HG03060 (cell line): ENCODE data around the gene CARNS1.

Source experiments
- ATAC-seq: cut with Tn5 transposase; IDR thresholded peaks from one replicate; pipeline ENCODE4 v1.9.1; 2021; ENCODE audit warnings: low read depth, moderate number of reproducible peaks; ENCODE audit not compliant: unreplicated experiment

CARNS1 gene

DNA sequence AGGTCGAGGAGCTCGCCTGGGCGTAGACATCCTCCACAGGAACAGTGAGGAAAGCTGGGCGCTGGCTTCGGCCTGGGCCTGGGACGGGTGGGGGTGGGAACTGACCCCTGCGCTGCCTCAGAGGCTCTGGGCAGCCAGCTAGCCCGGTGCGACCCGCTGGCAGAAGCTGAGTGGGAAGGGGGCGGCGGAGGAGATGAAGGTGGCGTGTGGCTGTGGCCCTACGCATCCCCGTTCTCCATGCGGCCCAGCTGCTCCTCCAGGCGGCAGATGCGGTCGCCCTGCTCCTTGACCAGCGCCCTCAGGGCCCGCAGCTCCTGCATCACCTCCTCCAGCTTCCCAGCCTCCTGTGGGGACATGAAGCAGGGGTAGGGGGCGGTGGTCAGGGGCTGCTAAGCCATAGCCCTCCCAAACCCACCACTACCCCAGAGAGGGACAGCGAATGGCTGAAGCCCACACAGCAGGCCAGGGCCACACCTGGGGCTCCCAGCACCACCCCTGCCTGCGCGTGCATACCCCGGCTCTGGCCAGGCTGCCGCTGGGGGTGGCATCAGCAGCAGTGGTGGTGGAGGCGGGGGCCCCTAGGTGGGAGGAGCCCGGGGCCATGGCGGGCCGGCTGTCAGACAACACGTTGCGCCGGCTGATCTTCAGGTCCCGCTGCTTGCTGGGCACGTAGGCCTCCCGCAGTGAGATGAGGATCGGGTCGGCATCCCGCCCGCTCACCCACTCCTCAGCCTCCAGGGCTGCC lies 22.9 kb downstream of the CARNS1 start:
- no peak for ATAC-seq

DNA sequence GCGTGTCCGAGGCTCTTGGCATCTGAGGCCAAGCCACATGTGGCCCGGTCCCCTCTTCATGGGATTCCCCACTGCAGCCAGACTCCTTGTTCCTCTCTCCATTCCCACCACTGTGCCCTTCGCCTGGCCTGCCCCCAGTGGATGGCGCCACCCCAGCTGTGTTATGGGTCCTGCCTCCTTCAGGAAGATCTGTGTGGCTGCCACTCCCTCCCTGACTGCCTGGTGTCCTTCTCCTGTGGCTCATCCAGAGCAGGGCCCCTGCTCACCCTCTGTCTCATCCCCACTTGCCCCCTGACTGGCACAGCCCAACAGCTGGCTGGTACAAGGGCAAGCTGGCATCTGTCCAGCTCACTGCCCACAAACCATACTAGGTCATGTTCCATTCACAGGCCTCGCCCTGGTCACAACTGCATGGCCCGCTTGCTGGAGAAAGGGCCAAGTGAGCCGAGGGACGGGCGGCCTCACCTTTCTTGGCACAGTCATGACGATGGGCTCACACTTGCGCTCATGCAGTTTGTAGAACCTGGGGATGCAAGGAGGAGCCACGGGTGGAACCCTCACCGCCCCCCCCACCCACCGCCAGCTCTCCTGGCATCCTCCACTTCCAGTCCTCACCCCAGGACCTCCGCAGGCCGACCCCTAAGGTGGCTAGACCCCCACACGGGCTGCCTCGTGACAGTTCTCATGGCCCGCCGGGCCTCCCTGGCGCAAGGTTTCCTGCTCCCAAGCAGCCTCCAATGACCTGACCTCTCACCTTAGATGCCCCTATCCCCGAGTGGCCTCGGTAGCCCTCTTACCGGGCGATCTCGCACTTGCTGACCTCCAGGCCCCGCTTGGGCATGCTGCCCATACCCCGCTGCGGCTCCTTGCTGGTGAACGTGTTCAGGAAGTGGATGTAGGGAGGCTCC lies 24.1 kb downstream of the CARNS1 start:
- ATAC-seq, result no peak

DNA sequence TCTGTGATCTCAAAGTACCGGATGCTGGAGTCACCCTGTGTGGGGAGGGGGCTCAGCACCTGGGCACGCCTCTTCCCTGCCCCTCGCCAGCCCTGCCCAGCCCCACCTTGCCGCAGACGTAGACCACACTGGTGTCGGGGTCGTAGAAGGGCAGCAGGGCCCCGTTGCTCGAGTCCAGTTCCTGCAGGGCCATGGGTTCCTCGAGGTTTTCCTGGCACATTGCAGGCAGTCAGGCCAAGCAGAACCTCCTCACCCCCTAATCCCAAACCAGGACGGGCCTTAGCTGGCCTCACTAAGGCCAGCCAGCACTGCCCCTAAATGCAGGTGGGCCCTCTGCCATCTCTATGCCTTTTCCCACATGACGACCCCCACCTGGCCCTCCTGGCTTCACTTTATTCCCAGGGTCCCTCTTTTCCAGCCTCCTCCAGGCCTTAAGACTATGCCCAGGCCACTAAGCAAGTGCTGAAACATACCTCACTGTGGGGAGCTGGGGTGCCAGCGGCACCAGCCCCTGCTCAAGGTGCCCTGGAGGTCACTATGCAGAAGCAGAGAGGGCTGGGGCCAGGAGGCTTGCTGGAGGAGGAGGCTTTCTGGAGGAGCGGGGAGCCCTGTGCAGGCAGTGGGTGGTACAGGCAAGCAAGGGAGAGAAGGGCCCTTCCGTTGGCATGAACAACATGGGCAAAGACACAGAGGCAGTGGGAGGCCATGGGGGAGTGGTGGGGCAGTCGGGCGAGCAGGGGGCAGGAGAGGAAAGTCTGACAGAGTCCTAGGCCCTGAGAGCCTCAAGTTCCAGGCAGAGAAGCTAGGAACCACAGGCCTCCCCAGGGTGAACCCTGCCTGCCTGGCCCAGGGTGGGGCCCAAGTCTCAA lies 25.0 kb downstream of the CARNS1 start:
- ATAC-seq, result no peak

DNA sequence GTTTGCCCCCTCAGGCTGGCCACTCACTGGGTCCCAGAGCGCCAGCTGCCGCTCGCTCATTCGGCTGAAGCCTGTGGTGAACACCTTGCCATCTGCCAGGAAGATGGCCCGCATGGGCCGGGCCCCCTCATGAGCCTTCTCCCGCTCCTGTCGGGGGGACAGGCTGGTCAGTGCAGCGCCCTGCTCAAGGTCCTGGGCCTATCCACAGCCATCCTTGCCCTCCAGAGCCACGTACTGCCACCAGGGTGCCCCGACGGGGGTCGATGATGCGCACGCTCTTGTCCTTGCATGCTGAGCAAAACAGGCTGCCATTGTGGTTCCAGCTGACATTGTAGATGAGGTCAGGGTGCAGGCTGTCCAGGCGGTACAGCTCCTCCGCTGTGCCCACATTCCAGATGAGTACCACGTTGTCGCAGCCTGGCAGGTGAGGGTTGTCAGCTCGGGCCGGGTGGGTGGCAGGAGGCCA lies 25.7 kb downstream of the CARNS1 start:
- ATAC-seq, result no peak

DNA sequence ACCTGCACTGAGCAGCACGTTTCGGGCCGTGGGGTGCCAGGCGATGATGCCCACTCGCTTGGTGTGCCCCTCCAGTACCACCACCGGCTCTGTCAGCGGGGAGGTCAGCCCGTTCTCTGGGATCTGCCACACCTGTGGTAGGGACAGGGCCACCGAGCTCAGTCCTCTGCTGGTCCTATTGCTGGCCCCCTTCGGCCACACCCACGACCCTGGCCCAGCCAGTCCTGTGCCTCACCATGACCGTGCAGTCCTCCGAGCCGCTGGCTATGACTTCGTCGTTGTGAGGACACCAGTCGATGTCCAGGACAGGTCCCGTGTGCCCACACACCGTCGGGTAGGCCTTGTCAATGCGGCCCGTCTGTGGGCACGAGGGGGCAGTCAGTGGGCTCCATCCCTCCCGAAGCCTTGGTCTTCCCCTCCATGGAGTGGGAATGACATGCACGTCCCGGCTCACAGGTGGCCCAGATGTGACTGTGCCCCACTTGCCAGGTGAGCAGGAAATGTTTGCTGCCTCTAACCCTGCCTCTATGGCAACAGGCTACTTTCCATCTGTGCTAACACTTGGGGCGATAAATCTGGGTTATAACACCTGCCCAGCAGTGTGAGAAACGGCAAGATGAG lies 26.4 kb downstream of the CARNS1 start:
- ATAC-seq, result no peak

GRCh38 chr11:67442504-67443404 lies 27.3 kb downstream of the CARNS1 start:
- ATAC-seq, result no peak

- ATAC-seq, result no peak
These were observed 30.0 kb downstream of the CARNS1 start for GRCh38 chr11:67445515-67445914.

DNA sequence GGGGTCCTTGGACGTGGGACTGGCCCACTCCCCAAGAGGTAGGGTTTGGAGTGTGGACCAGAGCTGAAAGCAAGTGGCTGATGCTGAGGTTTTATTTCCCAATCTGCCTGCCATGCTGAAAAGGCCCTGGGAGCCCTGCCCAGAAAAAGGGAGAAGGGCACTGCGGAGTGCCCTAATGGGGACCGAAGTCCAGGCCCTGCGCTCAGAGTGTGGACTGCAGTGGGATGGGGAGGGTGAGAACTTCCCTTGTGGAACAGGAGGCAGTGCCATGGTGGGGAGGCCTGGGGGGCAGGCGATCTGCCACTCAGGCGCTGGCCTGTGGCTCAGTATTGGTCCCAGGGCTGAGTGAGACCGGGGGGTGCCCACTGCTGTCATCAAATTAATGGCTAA lies 32.7 kb downstream of the CARNS1 start:
- ATAC-seq, result no peak

- ATAC-seq, result no peak
These were observed 33.8 kb downstream of the CARNS1 start for GRCh38 chr11:67449116-67449844.

GRCh38 chr11:67450796-67451657 lies 35.5 kb downstream of the CARNS1 start:
- ATAC-seq, result no peak

DNA sequence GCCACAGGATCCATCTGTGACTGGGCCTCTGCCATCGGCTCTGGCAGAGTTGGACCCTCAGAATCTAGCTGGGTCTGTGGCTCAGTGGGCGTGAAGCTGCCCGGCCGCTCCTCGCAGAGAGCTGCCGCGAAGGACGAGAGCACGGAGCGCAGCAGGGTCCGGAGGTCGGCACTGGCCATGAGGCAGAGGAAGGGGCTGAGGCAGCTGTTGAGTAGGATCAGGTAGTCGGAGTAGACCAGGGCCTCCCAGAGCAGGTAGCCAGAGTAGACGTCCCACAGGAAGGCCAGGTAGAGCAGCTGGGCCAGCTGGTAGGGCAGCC lies 36.1 kb downstream of the CARNS1 start:
- ATAC-seq, result no peak

GRCh38 chr11:67452141-67452952 lies 36.9 kb downstream of the CARNS1 start, which contains the start of gene GPR152:
TSS of gene GPR152 (minus strand) at chr11:67452729. CDS start at chr11:67452724, 5 bp downstream.
- no peak for ATAC-seq

DNA sequence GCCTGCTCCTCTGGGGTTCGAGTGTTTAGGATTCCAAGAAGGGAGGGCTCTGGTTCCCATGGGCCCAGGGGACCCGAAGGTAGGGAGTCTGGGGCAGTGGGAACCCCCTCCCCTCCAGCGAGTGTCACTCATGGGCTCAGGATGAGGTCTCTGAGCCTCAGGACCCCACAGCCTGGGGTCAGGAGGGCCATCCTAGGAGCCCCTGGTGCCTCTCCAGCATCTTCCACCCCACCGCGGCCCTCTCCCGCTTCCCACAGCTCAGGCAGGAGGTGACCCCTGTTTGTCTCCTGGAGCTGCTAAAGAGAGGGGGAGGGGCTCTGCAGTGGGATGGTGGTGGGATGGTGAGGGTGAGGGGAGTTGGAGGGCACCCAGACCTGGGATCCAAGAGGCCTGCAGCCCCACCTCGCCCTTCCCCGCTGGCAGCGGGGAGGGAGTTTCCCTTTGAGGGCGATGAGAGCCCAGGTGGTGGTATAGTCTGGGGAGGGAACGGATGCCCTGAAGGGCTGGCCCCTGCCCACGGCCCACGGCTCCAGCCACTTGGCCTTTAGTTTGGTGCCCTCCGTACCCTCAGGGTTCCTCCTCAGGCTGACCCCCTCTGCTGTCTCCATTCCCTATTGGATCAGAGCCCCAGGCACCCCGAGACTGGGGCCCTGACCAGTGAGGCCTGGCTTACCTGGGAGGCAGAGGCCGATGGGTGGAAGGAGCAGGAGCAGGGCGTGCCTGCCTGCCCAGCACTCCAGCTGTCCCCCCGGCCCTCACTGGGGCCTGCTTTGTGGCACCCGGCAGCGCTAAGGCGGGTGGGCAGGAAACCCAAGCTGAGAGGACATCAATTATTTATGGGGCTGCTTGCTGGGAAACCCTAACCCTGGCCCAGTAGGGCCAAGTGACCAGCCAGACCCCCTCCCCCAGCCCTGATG lies 38.6 kb downstream of the CARNS1 start:
- no peak for ATAC-seq

DNA sequence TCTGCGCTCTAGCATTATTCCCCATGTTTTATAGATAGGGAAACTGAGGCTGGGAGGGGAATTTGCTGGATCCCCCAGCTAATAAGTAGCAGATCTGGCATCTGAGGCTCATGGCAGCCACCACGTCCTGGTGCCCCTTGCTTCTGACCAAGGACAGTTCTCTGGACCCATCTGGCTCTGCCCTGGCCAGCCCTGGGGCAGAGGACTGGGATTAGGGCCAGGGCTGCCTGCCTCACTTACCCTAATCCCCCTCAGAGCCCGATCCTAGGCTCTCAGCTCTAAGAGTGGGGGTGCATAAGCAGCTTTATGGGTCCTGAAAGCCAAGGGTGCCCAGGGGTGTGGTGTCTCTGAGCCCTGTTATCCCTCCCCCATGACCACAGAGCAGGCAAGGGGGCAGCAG lies 39.6 kb downstream of the CARNS1 start, which contains the start of gene CABP4:
Gene CABP4 (plus strand): TSS at position 301 of the 400 bp plus-strand sequence. CDS start 70 bp downstream, at position 371.
- no peak for ATAC-seq

DNA sequence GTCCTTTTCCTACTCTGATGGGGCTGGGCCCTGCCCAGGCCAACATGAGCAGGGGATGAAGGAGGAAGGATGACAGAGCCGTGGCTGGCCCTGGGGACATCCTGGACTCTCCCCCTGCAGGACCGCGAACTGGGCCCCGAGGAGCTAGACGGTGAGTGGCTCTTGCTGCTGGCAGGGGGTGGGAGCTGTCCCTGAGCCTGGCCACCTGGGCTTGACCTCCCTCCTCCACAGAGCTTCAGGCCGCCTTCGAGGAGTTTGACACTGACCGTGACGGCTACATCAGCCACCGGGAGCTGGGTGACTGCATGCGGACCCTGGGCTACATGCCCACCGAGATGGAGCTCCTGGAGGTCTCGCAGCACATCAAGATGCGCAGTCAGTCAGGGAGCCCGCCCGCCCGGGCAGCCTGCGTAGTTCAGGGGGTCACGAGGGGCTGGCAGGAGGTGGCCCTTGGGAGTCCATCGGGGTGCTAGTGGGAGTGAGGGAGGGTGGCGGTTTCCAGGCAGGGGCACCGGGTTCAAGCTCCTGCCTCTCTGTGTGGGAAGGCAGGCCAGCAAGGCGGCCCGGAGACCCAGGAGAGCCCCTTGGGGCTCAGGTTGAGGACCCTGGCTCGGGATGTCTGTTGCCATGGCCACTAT lies 40.7 kb downstream of the CARNS1 start:
- ATAC-seq, result no peak
